SK-N-MC (cell line): ENCODE measurements around the gene GPR39.

ENCODE experiments used
- EZH2 ChIP-seq: fragments of 200-600 bp; sonication (generic); IDR thresholded peaks from one replicate; pipeline ENCODE4 v1.6.1; 2017; ENCODE audit warnings: antibody characterized with exemption
- FOXP2 ChIP-seq: optimal IDR thresholded peaks from 2 replicates; pipeline ENCODE3; 2011; ENCODE audit warnings: mild to moderate bottlenecking, moderate library complexity; ENCODE audit not compliant: insufficient read depth; ENCODE audit errors: extremely low read length, control extremely low read depth
- POLR2AphosphoS5 ChIP-seq: IDR thresholded peaks from 2 replicates; pipeline ENCODE4 v1.6.1; 2012; ENCODE audit warnings: mild to moderate bottlenecking, low read depth, low read length, borderline replicate concordance

GRCh38 chr2:132415256-132415914, 1.2 kb upstream of the GPR39 start:
- TF ChIP-seq POLR2AphosphoS5 (no peak), EZH2 (no peak), FOXP2 (no peak)
